Measurements from ENCODE around the gene TTC8.
"Not testable (repeated sequence)": the region's sequence is repeated elsewhere in the genome, so short reads cannot be mapped to it uniquely, and the experiment has no call there.

DNA sequence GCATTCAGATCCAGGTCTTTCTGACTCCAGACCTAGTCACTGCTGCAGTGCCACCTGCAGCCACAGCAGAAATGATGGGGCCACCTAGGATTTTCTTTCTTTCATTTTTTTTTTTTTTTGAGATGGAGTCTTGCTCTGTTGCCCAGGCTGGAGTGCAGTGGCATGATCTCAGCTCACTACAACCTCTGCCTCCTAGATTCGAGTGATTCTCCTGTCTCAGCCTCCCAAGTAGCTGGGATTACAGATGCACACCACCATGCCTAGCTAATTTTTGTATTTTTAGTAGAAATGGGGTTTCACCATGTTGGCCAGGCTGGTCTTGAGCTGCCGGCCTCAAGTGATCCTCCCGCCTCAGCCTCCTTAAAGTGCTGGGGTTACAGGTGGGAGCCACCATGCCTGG is 33.4 kb downstream of the TTC8 start:
- TF ChIP-seq EZH2phosphoT487 (IDR thresholded peaks at IDR 0.05; ENCODE audit: low read length), result not testable (repeated sequence)
- TF ChIP-seq, protein P1, sequence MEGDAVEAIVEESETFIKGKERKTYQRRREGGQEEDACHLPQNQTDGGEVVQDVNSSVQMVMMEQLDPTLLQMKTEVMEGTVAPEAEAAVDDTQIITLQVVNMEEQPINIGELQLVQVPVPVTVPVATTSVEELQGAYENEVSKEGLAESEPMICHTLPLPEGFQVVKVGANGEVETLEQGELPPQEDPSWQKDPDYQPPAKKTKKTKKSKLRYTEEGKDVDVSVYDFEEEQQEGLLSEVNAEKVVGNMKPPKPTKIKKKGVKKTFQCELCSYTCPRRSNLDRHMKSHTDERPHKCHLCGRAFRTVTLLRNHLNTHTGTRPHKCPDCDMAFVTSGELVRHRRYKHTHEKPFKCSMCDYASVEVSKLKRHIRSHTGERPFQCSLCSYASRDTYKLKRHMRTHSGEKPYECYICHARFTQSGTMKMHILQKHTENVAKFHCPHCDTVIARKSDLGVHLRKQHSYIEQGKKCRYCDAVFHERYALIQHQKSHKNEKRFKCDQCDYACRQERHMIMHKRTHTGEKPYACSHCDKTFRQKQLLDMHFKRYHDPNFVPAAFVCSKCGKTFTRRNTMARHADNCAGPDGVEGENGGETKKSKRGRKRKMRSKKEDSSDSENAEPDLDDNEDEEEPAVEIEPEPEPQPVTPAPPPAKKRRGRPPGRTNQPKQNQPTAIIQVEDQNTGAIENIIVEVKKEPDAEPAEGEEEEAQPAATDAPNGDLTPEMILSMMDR (IDR thresholded peaks at IDR 0.05; ENCODE audit: low read length), result not testable (repeated sequence)

All from MM.1S (cell line).